ENCODE results near the gene LY6G6C.

Gene LY6G6C, protein sequence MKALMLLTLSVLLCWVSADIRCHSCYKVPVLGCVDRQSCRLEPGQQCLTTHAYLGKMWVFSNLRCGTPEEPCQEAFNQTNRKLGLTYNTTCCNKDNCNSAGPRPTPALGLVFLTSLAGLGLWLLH

DNA sequence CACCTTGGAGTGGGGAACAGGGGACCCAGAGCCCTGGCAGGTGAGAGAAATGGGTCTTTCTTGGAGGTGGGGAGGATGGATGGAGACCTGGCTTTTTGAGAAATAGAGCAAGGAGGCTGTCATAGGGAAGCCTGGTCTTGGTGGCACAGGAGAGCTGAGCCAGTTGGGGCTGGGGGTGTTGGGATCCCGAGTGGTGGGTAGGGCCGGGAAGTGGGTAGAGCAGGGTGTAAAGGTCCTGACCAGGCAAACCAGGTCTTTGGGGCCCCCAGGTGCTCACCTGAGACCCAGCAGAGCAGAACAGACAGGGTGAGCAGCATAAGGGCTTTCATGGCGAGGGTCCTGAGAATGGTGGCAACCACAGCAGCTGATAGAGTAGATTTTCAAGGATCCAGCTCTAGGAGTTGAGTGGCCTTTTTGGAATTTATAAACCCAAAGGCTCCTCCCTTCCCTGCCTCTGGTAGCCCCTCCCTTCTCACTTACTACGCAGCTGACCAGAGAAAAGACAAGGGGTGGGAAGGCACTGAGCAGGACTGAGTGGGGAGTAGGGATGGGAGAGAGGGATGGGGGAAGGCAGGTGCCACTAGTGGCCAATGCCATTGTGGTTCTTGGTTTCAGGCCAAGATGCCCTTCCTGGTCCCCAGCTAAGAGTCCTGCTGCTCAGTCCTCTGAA is at the start of gene LY6G6C:
LY6G6C (minus strand) TSS at position 396 of the 670 bp plus-strand sequence; CDS start at position 329, 67 bp downstream.
- H3K36me3 ChIP-seq (ENCODE audit: control insufficient read depth, low read depth, low read length) = peaks cover 5% of the 10 kb centered on the region
- H3K27me3 ChIP-seq (ENCODE audit: control insufficient read depth, insufficient read depth, low read length) = no peaks in the 10 kb centered on the region
- no peak within 1 kb of the TSS for H3K4me3 ChIP-seq (ENCODE audit: low read length)
- peaks cover 17% of the 10 kb centered on the region for H3K4me1 ChIP-seq (ENCODE audit: control insufficient read depth, low read depth, low read length)
- no peak within 1 kb of the TSS for H3K9ac ChIP-seq (ENCODE audit: low read length)
- H3K9me3 ChIP-seq (ENCODE audit: control insufficient read depth, low read depth, low read length) = no peaks in the 10 kb centered on the region
- H3K27ac ChIP-seq (ENCODE audit: low read length) = no peak within 1 kb of the TSS

- Histone ChIP-seq H3K9me3 (ENCODE audit: control insufficient read depth, low read depth, low read length) (no peaks in the 10 kb centered on the region), H3K36me3 (ENCODE audit: control insufficient read depth, low read depth, low read length) (no peaks in the 10 kb centered on the region), H3K4me3 (ENCODE audit: low read length) (no peak overlapping the region), H3K4me1 (ENCODE audit: control insufficient read depth, low read depth, low read length) (no peaks in the 10 kb centered on the region), H3K27me3 (ENCODE audit: control insufficient read depth, insufficient read depth, low read length) (no peaks in the 10 kb centered on the region), H3K27ac (ENCODE audit: low read length) (no peak overlapping the region), H3K9ac (ENCODE audit: low read length) (no peak overlapping the region)
Observed at GRCh38 chr6:31770860-31771259, 49.3 kb upstream of the LY6G6C start.

DNA sequence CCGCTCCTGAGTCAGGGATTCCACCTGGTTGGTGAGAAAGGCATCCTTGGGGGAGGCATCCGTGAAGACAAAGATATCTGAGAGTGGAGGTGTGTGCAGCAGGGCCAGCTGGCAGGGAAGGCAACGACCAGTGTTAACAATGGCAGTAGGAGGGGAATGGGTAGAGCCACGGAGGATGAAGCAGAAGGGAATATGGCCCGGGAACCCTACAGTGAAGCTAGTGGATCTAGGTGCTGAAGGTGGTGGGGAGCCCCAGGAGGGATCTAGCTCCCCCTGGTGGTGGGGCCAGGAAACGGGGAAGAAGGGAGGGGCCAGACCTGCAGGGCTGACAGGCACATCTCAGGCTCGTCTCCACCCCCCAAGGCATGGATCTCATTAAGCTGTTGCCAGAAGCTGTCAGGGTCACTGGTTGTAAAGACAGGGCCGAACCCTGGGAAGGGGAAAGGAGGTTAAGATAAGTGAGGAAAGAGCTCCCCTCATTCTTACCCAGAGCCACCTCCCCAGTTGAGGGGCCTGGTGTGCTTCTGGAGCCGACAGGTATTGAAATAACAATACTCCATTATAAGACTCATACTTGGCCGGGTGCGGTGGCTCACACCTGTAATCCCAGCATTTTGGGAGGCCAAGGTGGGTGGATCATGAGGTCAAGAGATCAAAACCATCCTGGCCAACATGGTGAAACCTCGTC is 48.3 kb upstream of the LY6G6C start:
- Histone ChIP-seq H3K27ac (ENCODE audit: low read length) (no peak overlapping the region), H3K27me3 (ENCODE audit: control insufficient read depth, insufficient read depth, low read length) (no peaks in the 10 kb centered on the region), H3K36me3 (ENCODE audit: control insufficient read depth, low read depth, low read length) (no peaks in the 10 kb centered on the region), H3K9ac (ENCODE audit: low read length) (no peak overlapping the region), H3K9me3 (ENCODE audit: control insufficient read depth, low read depth, low read length) (no peaks in the 10 kb centered on the region), H3K4me3 (ENCODE audit: low read length) (no peak overlapping the region), H3K4me1 (ENCODE audit: control insufficient read depth, low read depth, low read length) (no peaks in the 10 kb centered on the region)

DNA sequence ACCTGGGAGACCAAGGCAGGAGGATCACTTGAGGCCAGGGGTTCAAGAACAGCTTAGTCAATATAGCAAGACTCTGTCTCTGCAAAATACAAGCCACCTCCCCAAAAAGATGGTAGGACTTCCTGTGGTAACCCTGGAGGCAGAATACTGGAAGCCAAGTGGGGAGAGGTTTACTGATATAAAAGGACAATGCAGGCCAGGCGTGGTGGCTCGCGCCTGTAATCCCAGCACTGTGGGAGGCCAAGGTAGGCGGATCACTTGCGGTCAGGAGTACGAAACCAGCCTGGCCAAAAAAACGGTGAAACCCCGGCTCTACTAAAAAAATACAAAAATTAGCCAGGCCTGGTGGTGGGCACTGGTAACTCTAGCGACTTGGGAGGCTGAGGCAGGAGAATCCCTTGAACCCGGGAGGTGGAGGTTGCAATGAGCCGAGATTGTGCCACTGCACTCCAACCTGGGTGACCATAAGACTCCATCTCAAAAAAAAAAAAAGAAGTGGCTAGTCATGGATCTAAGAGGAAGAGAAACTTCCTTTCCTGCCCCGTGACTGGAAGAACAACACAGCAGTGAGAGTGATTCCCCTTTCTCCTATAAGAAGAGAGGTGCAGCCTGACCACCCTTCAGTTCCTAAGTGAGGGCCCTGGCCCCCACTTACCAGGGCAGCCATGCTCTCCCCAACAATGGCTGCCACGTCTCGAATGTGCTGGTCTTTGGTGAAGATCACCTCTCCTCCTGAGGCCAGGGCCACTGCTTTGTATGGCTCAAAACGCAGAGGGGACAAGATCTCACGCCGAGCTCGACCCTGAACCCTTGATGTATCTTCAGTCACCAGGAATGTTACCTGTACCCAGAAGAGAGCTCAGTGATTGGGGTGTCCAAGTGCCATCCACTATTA is 47.1 kb upstream of the LY6G6C start:
- H3K27ac ChIP-seq (ENCODE audit: low read length) = no peak overlapping the region
- no peaks in the 10 kb centered on the region for H3K27me3 ChIP-seq (ENCODE audit: control insufficient read depth, insufficient read depth, low read length)
- peaks cover 3% of the 10 kb centered on the region for H3K4me1 ChIP-seq (ENCODE audit: control insufficient read depth, low read depth, low read length)
- H3K9me3 ChIP-seq (ENCODE audit: control insufficient read depth, low read depth, low read length) = no peaks in the 10 kb centered on the region
- no peak overlapping the region for H3K4me3 ChIP-seq (ENCODE audit: low read length)
- H3K36me3 ChIP-seq (ENCODE audit: control insufficient read depth, low read depth, low read length) = no peaks in the 10 kb centered on the region
- no peak overlapping the region for H3K9ac ChIP-seq (ENCODE audit: low read length)

DNA sequence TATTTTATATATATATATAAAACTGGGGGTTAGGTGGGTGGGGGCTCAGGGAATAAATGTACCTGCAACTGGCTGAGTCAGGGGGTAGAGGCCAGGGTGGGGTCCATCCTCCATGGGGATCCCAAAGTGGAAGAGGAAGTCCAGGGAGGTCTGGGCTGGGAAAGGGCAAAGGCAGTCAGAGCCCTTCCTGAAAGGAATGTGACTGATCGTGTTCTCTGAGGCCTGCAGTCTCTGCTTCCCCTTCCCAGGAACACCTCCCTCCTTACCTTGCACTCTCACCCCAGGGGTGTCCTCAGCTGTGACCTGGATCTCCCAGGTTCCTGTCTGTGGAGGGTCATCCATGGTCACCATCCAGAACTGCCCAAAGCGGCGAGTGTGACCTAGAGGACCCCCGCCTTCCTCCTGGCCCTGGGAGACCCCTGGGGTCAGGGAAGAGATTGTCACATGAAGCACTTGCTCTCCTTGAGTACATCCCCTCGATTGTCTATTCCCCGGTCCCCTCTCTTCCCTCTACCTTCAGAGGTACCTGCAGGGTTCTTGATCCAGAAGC is 45.6 kb upstream of the LY6G6C start:
- Histone ChIP-seq H3K4me3 (ENCODE audit: low read length) (no peak overlapping the region), H3K4me1 (ENCODE audit: control insufficient read depth, low read depth, low read length) (peaks cover 7% of the 10 kb centered on the region), H3K27ac (ENCODE audit: low read length) (no peak overlapping the region), H3K9me3 (ENCODE audit: control insufficient read depth, low read depth, low read length) (no peaks in the 10 kb centered on the region), H3K27me3 (ENCODE audit: control insufficient read depth, insufficient read depth, low read length) (no peaks in the 10 kb centered on the region), H3K36me3 (ENCODE audit: control insufficient read depth, low read depth, low read length) (no peaks in the 10 kb centered on the region), H3K9ac (ENCODE audit: low read length) (no peak overlapping the region)

GRCh38 chr6:31765910-31766794 is 44.6 kb upstream of the LY6G6C start:
- H3K27ac ChIP-seq (ENCODE audit: low read length) = no peak overlapping the region
- peaks cover 7% of the 10 kb centered on the region for H3K4me1 ChIP-seq (ENCODE audit: control insufficient read depth, low read depth, low read length)
- no peak overlapping the region for H3K9ac ChIP-seq (ENCODE audit: low read length)
- no peaks in the 10 kb centered on the region for H3K9me3 ChIP-seq (ENCODE audit: control insufficient read depth, low read depth, low read length)
- peaks cover 3% of the 10 kb centered on the region for H3K36me3 ChIP-seq (ENCODE audit: control insufficient read depth, low read depth, low read length)
- H3K4me3 ChIP-seq (ENCODE audit: low read length) = peak overlapping the region; percentile 32
- H3K27me3 ChIP-seq (ENCODE audit: control insufficient read depth, insufficient read depth, low read length) = no peaks in the 10 kb centered on the region

- Histone ChIP-seq H3K27ac (ENCODE audit: low read length) (no peak overlapping the region), H3K4me1 (ENCODE audit: control insufficient read depth, low read depth, low read length) (peaks cover 7% of the 10 kb centered on the region), H3K9ac (ENCODE audit: low read length) (no peak overlapping the region), H3K9me3 (ENCODE audit: control insufficient read depth, low read depth, low read length) (no peaks in the 10 kb centered on the region), H3K27me3 (ENCODE audit: control insufficient read depth, insufficient read depth, low read length) (no peaks in the 10 kb centered on the region), H3K4me3 (ENCODE audit: low read length) (no peak overlapping the region), H3K36me3 (ENCODE audit: control insufficient read depth, low read depth, low read length) (peaks cover 3% of the 10 kb centered on the region)
Observed at GRCh38 chr6:31765559-31765909, 44.0 kb upstream of the LY6G6C start.

GRCh38 chr6:31764198-31764597 is 42.7 kb upstream of the LY6G6C start:
- Histone ChIP-seq H3K9ac (ENCODE audit: low read length) (no peak overlapping the region), H3K4me3 (ENCODE audit: low read length) (no peak overlapping the region), H3K4me1 (ENCODE audit: control insufficient read depth, low read depth, low read length) (peaks cover 7% of the 10 kb centered on the region), H3K9me3 (ENCODE audit: control insufficient read depth, low read depth, low read length) (no peaks in the 10 kb centered on the region), H3K27me3 (ENCODE audit: control insufficient read depth, insufficient read depth, low read length) (no peaks in the 10 kb centered on the region), H3K27ac (ENCODE audit: low read length) (no peak overlapping the region), H3K36me3 (ENCODE audit: control insufficient read depth, low read depth, low read length) (peaks cover 3% of the 10 kb centered on the region)

- no peak overlapping the region for H3K4me3 ChIP-seq (ENCODE audit: low read length)
- H3K9me3 ChIP-seq (ENCODE audit: control insufficient read depth, low read depth, low read length) = no peaks in the 10 kb centered on the region
- no peaks in the 10 kb centered on the region for H3K27me3 ChIP-seq (ENCODE audit: control insufficient read depth, insufficient read depth, low read length)
- peaks cover 7% of the 10 kb centered on the region for H3K4me1 ChIP-seq (ENCODE audit: control insufficient read depth, low read depth, low read length)
- H3K9ac ChIP-seq (ENCODE audit: low read length) = no peak overlapping the region
- no peak overlapping the region for H3K27ac ChIP-seq (ENCODE audit: low read length)
- H3K36me3 ChIP-seq (ENCODE audit: control insufficient read depth, low read depth, low read length) = peaks cover 3% of the 10 kb centered on the region
Observed at GRCh38 chr6:31763619-31763940, 42.0 kb upstream of the LY6G6C start.

GRCh38 chr6:31762878-31763618 is 41.5 kb upstream of the LY6G6C start:
- Histone ChIP-seq H3K27me3 (ENCODE audit: control insufficient read depth, insufficient read depth, low read length) (no peaks in the 10 kb centered on the region), H3K9ac (ENCODE audit: low read length) (no peak overlapping the region), H3K36me3 (ENCODE audit: control insufficient read depth, low read depth, low read length) (peaks cover 3% of the 10 kb centered on the region), H3K4me3 (ENCODE audit: low read length) (no peak overlapping the region), H3K27ac (ENCODE audit: low read length) (no peak overlapping the region), H3K9me3 (ENCODE audit: control insufficient read depth, low read depth, low read length) (no peaks in the 10 kb centered on the region), H3K4me1 (ENCODE audit: control insufficient read depth, low read depth, low read length) (peaks cover 7% of the 10 kb centered on the region)

Measured in iPS-18a (cell line).